Left renal pelvis (tissue), 4 donors: ENCODE results near the gene ATG4B. TPM values are rescaled to one million over a fixed set of nuclear protein-coding genes. Genes with fewer than 3 reads are reported as not detected.
"Not testable (repeated sequence)": the region's sequence is repeated elsewhere in the genome, so short reads cannot be mapped to it uniquely, and the experiment has no call there.

ENCODE experiments used
- DNase-seq, 4 donors: peaks; one replicate each; pipeline ENCODE4 v3.0.0-alpha.2; 2013; ENCODE audit warnings: low read depth in 4 of 4, low spot score in 3 of 4
- polyA plus RNA-seq, 4 donors: library from polyadenylated mRNA; unstranded; fragments of 120-200 nt; gene quantifications; one replicate each; pipeline ENCODE4 v1.2.1, GENCODE V29; 2013; ENCODE audit not compliant: insufficient read length in 4 of 4

The ATG4B gene
- polyA plus RNA-seq, 4 donors: 57.6 to 102 (median 80.7) TPM

DNA sequence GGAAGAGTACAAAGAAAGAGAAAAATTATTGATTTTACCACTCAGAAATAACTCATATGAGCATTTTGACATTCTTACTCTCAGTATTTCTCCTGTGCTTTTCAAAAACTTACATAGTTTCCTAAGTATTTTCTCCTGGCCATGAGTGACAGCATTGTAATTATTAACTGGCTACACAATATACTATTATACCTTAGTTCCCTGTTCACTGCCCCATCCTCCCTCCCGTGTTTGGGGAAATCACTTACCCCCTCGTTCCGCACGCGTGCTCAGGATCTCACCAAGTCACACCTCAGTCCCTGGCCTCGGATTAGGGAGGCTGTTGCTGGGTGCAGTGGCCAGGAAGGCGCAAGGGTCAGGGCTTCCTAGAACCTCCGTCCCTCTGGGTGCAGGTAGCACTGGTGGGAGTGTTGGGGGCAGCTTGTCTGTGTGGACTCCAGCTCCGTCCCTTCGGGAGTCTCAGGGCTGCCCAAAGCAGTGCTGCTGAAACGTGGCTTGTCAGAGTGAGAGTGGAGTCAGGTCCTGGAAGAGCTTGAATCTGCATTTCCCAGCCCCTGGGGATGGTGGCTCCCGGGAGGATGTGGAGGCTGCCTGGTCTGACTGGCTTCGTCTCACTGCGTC is 23.2 kb downstream of the ATG4B start:
- DNase-seq: no peak

GRCh38 chr2:241662731-241663130 is 25.2 kb downstream of the ATG4B start:
- DNase-seq: not testable (repeated sequence)

DNA sequence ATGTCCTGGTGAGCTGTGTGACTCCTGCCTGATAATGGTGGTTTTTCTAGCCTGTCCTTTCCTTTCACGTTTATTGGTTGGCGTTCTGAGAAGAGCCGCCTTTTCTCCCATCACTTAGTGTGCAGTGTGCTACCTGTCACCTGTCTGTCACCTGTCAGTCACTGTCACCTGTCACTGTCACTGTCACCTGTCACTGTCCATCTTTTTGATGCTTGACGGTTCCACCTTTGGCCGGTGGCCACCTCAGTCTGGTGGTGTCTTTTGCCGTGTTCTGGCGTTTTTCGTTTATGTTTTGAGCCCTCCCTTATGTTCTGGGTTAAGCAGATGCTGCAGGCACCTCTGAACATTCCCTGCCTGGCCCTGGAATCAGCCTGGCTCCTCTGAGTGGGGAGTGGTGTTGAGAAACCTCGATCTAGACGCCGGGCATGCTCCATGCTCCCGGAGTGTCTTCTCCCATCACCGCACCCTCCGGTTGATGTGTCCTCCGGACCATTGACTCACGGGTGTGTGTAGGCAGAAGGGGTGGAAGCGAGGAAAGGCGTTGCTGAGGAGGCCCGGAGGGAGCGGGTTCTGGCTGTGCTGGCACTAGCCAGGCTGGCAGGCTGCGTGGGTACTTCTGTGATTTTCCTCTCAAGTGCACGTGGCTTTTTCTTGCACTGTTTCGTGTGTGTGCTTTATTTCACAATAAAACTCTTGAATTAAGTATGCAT is 28.4 kb downstream of the ATG4B start:
- no peak for DNase-seq

- DNase-seq: peak in 1 of 4 donors; percentile 50
Measured at GRCh38 chr2:241666627-241667400, 29.3 kb downstream of the ATG4B start.

GRCh38 chr2:241668354-241668753 is 30.9 kb downstream of the ATG4B start:
- DNase-seq: no peak

- no peak for DNase-seq
Measured at GRCh38 chr2:241668839-241669238, 31.3 kb downstream of the ATG4B start.

DNA sequence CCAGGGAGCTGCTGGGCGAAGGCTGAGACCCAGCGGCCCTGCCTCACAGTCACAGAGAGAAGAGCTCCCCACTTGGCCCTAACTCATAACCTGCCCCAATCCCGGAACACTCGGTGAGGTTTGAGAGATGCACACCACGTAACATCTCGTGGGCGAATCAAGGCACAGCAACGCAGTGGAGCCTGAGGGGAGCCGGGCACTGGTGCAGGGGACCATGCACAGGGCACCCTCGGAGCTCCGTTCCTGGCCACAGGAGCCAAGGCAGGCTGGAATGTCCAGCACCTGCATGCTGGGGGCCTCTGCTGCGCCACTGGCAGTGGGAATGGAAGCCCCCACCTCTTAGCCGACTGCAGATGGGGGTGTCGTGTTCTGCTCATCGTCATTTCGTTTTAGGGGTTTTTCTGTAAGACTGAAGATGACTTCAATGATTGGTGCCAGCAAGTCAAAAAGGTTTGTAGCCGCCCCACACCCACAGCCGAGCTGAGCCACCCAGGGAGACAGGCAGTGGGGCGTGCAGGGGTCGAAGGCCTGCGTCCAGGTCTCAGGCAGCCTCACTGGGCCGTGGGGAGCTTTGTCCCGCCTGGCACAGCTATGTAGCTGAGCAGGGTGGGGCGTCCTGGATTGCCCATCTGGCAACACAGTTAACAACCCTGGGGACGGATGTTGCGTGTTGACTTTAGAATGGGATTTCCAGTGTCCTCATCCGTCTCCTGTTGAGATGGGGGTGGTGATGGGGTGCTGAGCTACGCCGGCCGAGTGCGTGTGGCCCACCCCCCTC is 33.0 kb downstream of the ATG4B start:
- DNase-seq: no peak

DNA sequence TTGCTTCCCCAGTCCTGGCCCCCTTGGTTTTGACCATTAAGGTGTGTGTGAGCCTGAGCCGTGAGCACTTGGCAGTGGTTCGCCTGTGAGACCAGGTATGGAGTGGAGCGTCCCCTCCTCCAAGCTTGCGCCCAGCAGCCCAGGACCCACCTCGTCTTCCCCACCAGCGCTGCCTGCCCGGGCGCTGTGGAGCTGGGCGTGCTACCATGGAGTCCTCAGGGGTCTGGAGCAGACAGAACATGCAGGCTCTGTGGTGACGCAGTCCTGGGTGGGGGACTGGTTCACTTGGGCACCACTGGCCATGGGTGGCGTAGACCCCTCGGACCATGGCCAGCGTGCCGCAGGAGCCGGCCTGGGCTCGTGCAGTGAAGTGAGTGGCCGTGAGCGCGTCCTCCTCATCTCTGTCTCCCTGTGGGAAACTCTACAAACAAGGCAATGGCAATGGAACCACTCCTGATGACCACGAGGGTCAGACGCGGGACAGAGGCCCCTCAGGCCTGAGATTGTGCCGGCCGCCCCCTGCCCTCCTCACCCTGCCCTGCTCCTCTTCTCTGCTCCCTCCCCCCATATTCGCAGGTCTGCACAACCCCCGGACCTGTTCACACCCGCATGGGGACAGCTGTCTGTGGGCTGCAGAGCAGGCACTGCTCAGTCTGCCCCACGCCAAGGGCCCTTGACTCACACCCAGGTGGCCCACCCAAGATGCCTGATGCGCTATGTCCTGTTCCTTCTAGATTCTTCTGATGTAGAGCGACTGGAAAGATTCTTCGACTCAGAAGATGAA is 34.2 kb downstream of the ATG4B start:
- no peak for DNase-seq

DNA sequence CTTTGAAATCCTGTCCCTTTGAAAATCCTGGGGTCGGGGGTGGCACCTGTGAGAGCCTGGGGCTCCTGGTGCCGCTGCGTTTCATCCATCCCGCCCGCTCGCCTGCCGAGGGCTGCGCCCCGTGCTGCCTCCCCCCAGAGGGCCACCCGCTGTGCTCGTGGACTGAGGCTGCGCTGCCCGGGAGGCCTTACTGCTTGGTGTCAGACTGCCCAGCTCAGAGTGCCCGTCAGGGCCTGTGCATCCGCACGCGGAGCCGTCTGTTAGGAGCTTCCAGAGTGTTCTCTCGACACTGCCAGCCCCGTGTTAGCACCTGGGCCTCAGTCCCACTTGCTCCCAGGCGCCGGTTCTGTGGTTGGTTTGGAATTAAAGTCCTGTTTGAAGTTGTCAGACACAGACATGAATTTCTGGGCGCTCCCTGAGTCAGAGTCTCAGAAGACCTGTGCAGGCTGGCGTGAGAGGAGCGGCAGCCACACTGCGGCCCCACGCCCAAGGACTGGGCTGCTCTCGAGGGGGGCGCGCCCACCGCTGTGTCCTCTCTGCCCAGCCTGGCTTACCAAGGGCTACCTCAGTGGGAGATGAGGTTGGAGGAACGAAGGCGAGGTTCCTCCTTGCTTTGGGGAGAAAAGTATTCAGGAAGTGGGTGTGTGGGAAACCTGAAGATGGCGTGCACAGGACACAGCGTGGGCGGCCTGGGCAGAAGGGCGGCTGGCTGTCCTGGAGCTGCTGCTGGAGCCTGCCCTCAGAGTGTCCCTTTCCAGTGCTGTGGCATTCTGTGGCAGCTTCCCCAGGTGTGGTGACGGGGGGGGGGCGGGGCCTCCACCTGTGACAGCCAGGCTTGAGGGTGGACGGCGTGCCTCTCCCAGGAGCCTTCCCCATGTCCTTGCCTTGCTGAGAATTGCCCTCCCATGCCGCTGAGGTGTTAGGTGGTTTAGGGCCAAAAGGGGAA is 35.0 kb downstream of the ATG4B start:
- no peak for DNase-seq

DNA sequence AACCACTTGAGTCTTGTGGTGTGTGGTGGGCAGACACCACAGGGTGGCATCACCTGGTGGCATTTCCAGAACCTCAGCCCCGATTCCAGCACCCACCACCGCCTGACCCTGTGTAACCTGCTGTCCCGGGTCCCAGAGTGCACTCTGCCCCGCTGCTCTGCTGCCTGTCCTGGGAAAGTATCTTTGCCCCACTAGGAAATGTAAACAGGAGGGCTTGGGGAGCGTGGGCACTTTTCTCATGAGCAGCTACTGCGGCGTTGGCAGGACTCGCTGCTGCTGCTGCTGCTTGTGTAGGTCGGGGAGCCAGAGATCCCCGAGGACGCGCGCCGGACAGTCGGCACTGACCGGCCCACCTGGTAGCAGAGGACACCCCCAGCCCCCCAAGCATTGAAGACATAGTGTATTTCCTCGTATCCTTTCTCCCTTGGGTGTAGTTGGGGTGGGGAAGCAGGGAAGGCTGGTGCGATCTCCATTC is 35.7 kb downstream of the ATG4B start:
- DNase-seq: no peak

DNA sequence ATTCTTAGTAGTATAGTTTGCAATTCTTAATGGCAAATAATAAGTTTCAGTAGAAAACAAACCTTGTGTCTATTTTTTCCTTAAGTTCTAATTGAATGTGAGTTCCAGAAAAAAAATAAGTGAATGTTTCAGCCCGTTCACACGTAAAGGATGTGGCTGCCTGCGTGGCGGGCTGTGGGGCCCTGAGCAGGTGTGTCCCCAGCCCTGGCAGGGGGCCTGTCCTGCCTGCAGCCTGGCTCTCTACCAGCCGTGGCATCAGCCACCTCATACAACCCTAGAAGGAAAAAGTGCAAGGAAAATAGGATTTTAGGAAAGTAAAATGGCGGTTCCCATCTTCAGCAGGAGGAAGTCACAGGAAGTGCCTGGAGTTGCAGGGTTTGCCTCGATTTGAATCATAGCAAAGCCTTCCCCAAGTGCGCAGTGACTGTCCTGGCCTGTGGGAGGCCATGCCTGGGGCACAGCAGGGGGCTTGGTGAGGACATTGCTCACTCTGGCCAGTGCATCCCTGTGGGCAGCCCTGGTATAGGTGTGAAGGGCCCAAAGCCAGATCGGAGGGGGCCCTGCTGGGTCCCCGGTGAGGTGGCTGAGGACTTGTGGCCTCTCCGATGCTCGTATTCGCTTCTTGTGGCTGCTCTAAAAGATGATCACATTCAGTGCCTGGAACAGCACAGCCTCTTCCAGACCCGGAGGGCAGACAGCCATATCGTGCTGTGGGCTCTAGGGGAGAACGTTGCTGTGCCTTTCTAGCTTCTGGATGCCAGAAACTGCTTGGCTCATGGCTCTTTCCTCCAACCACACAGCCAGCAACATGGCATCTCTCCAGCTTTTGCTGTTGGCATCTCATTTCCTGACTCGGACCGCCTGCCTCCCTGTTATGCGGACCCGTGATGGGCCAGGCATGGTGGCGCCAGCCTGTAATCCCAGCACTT is 36.6 kb downstream of the ATG4B start:
- no peak for DNase-seq

DNA sequence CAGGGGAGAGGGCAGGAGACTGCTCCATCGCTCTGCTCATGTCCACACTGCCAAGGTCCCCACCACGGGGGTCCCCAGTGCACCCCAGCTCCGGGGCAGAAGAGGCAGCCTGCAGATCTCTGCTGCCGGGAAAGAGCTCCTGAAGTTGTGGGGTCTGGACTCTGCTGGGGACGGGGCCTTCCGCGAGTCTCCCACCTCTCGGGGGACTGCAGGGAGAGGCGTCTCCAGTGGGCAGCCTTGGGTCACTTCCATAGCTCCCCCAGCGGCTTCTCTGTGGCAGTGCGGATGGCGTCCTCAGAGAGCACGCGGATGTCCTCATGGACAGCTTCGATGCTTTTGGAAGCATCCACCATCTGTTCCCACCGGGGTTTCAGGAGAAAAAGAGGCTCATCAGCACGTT is 38.4 kb downstream of the ATG4B start:
- DNase-seq: no peak

DNA sequence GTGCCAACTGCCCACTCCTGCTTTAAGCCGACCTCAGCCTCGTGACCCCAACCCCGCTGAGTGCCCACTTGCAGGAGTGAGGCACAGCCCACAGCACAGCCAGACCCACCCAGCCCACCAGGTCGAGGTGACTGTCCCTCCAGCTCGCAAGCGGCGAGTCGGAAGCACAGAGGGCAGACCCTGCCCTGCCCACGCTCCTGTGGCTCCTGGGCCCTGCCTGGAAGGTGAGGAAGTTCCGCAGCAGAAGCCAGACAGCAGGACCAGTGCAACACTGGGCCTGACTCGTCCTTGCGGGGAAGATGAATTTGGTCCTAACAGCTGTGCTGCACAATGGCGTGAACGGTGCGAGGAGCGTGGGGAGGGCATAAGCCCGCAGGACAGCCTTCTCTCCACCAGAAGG is 39.2 kb downstream of the ATG4B start:
- no peak for DNase-seq

DNA sequence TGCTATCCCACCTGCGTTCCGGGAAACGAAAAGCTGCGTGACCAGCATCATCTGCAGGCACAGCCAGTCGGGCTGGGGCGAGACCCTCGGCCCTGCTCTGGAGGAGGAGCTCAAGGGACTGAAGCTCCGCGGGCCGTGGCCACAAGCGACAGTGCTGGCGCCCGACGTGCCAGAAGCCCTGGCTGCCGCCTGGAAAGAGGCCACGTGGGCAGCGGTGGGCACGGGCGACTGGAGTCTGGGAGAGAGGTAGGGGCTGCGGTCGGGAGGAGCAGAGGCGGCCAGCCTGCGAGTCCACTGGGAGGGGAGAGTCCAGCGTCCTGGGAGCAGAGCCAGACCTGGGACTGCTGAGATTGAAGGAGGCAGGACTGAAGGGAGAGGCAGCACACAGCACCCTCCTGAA is 39.9 kb downstream of the ATG4B start:
- DNase-seq: no peak

DNA sequence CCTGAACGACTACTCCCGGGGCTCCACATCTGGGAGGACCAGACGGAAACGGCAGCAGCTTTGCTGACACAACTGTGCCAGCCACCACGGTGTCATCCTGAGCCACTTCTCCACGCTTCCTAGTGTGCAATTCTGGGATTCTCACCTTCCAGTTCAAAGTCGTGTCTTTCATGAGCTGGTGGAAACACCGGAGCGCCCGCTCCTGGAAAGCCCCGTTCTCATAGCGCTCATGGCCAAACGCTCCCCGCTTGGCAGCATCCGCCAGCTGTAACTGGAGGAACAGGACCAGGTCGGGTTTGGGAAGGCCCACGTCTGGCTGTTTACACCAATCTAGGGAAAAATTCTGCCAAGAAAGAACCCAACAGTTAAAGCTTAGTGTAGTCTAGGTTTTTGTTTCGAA is 40.8 kb downstream of the ATG4B start:
- no peak for DNase-seq

- no peak for DNase-seq
Measured at GRCh38 chr2:241678784-241679540, 41.5 kb downstream of the ATG4B start.

GRCh38 chr2:241680044-241680443 is 42.6 kb downstream of the ATG4B start:
- DNase-seq: no peak
